MCF 10A (cell line): Measurements from ENCODE around the gene MYOM3. TPM values are rescaled to one million over a fixed set of nuclear protein-coding genes. Genes with fewer than 3 reads are reported as not detected.

ENCODE experiments used
- BruUV-seq: library from RNA; stranded (reverse); fragments of 400-500 nt; replicated peaks from 2 replicates; lab custom pipeline; 2021; lab: Mats Ljungman, UMichigan
- CTCF ChIA-PET: fragments of 300-600 bp; sonication (Branson Sonifier 250); formaldehyde crosslinking; extraction: SDS; loops from one replicate; lab custom pipeline; 2021; ENCODE audit warnings: antibody characterized with exemption, inconsistent platforms; lab: Yijun Ruan, JAX
- POLR2A ChIA-PET: fragments of 300-600, 350-650 bp; sonication (Branson Sonifier 250); formaldehyde crosslinking; extraction: SDS; loops from one replicate; lab custom pipeline; 2020; ENCODE audit warnings: antibody characterized with exemption, inconsistent platforms; lab: Yijun Ruan, JAX
- DNase-seq: peaks from one replicate; pipeline ENCODE4 v3.0.0-alpha.2; 2018; ENCODE audit not compliant: unreplicated experiment
- H3K27ac Mint-ChIP-seq: one replicate; pipeline ENCODE4 v1.8.0; 2022; ENCODE audit warnings: mild to moderate bottlenecking, low read depth, mixed read lengths; ENCODE audit not compliant: unreplicated experiment
- H3K27me3 Mint-ChIP-seq: one replicate; pipeline ENCODE4 v1.8.0; 2022; ENCODE audit warnings: mixed read lengths; ENCODE audit not compliant: insufficient read depth, unreplicated experiment
- H3K36me3 Mint-ChIP-seq: one replicate; pipeline ENCODE4 v1.8.0; 2022; ENCODE audit warnings: mild to moderate bottlenecking, moderate library complexity, mixed read lengths; ENCODE audit not compliant: insufficient read depth, unreplicated experiment
- H3K4me1 Mint-ChIP-seq: one replicate; pipeline ENCODE4 v1.8.0; 2022; ENCODE audit warnings: mixed read lengths; ENCODE audit not compliant: insufficient read depth, unreplicated experiment
- H3K4me3 Mint-ChIP-seq: one replicate; pipeline ENCODE4 v1.8.0; 2022; ENCODE audit warnings: mild to moderate bottlenecking, moderate library complexity, mixed read lengths; ENCODE audit not compliant: unreplicated experiment
- H3K9me3 Mint-ChIP-seq: one replicate; pipeline ENCODE4 v1.8.0; 2022; ENCODE audit warnings: mixed read lengths; ENCODE audit not compliant: unreplicated experiment
- intact Hi-C: fragments of 100-400 bp; cut with micrococcal nuclease; formaldehyde crosslinking; loops from 2 replicates; pipeline ENCODE4 v1.14.1; 2022
- total RNA-seq: library from RNA; stranded (reverse); gene quantifications from 2 replicates; pipeline ENCODE4 v1.2.3, GENCODE V29; 2022
- TF ChIP-seq, protein P1 (sequence below): fragments of 200-600 bp; IDR thresholded peaks from one replicate; pipeline ENCODE4 v1.8.0; 2022; ENCODE audit warnings: antibody characterized with exemption, mild to moderate bottlenecking; ENCODE audit not compliant: unreplicated experiment

The MYOM3 gene
- total RNA-seq, 1 experiment from 2014 or later, result 0.05 TPM

DNA sequence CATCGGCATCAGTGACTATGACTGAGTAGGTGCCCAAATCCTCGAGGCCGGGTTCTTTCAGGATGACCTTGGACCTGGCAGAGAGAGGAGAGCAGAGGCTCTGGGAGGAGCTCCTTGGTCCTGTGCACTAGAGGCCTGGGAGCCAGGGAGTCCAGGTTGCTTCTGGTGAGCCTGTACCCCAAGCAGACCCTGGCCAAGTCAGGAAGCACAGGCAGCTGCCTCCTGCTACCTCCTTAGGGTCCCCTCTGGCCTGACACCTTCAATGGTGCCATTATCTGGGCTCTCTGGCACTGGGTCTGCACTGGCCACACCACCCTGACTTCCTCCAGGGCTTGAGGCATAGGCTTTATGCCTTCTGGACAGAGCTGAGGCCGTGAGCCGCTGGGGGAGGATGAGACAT lies 37.7 kb downstream of the MYOM3 start:
- ChIA-PET POLR2A (no interaction called here), CTCF (interaction anchor here (0.6 to 1.0 kb wide), 4 partner anchors 13 to 317 kb away, joined by 3 to 5 read pairs (median 4); no protein-coding TSS in a partner anchor)
- DNase-seq, result no peak
- H3K9me3 Mint-ChIP-seq, result no peaks in the 10 kb centered on the region
- intact Hi-C loops, result no loop called here
- H3K4me3 Mint-ChIP-seq, result no peak overlapping the region
- no TSS peak for BruUV-seq
- no peaks in the 10 kb centered on the region for H3K36me3 Mint-ChIP-seq
- H3K27me3 Mint-ChIP-seq, result no peaks in the 10 kb centered on the region
- TF ChIP-seq, protein P1, sequence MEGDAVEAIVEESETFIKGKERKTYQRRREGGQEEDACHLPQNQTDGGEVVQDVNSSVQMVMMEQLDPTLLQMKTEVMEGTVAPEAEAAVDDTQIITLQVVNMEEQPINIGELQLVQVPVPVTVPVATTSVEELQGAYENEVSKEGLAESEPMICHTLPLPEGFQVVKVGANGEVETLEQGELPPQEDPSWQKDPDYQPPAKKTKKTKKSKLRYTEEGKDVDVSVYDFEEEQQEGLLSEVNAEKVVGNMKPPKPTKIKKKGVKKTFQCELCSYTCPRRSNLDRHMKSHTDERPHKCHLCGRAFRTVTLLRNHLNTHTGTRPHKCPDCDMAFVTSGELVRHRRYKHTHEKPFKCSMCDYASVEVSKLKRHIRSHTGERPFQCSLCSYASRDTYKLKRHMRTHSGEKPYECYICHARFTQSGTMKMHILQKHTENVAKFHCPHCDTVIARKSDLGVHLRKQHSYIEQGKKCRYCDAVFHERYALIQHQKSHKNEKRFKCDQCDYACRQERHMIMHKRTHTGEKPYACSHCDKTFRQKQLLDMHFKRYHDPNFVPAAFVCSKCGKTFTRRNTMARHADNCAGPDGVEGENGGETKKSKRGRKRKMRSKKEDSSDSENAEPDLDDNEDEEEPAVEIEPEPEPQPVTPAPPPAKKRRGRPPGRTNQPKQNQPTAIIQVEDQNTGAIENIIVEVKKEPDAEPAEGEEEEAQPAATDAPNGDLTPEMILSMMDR, result no peak
- no peaks in the 10 kb centered on the region for H3K4me1 Mint-ChIP-seq
- no peak overlapping the region for H3K27ac Mint-ChIP-seq

DNA sequence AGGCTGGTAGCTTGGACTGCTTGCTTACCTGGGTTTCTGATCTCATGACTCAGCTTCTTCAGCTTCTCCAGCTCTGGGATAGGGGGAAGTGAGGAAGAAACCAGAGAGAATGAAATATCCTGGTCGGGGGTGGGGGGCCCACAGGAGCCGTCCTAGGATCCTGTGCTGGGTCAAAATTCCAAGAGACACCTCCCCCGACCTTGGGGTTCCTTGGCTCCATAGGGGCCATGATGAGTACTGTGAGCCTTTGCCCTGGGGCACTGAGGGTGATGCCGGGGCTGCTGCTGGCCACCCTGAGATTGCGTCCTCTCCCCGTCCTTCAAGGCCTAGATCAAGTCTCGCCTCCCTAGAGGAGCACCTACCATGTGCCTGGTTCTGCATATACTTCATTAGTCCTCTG lies 40.0 kb downstream of the MYOM3 start:
- TF ChIP-seq, protein P1, result no peak
- Mint-ChIP-seq H3K9me3 (no peaks in the 10 kb centered on the region), H3K4me3 (no peak overlapping the region), H3K36me3 (no peaks in the 10 kb centered on the region), H3K4me1 (no peaks in the 10 kb centered on the region), H3K27ac (no peak overlapping the region), H3K27me3 (no peaks in the 10 kb centered on the region)
- DNase-seq, result no peak
- ChIA-PET CTCF (interaction anchor here (0.6 to 2.7 kb wide), 22 partner anchors 11 to 672 kb away, joined by 3 to 37 read pairs (median 4); partner anchors contain the start of gene MYOM3), POLR2A (interaction anchor here (1.2 kb wide), 1 partner anchor 40 kb away, joined by 4 read pairs; the partner anchor contains the start of gene MYOM3)
- intact Hi-C loops, result loop anchor here (1.0 to 2.0 kb wide), 5 partner anchors 40 to 563 kb away; partner anchors contain the start of gene MYOM3
- BruUV-seq, result no TSS peak

DNA sequence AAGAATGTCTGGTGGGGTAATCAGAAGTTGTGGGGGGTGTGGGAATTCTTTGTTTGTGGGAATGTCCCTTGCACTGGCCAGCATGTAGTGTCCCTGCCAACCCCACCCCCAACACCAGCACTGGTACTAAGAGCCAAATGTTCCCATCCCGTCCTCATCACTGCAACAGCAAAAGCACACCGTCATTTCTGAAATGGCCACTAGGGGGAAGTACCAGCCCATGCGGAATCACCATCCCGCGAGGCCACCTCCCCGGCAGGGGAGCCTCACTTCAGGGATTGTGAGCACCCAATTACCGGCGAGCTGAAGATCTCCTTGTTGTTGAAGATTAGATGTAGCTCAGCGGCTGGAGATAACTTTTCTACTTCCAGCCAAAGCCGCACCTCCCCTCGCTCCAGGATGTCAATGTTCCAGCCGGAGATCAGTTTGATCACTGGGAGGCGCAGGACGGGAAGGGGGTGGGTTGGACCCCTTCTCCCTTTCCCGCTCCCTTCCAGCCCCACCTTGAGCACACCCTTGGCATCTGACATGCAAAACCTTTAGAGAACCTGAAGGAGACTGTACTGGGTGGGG lies 41.0 kb downstream of the MYOM3 start:
- H3K27me3 Mint-ChIP-seq, result no peaks in the 10 kb centered on the region
- DNase-seq, result peak; percentile 84
- no peaks in the 10 kb centered on the region for H3K9me3 Mint-ChIP-seq
- TF ChIP-seq, protein P1, result peak; percentile 88
- POLR2A ChIA-PET, result interaction anchor here (0.7 kb wide), 1 partner anchor 46 kb away, joined by 3 read pairs; no protein-coding TSS in a partner anchor
- intact Hi-C loops, result loop anchor here (1.0 to 2.0 kb wide), 5 partner anchors 41 to 564 kb away; partner anchors contain the start of gene MYOM3
- H3K4me1 Mint-ChIP-seq, result peaks cover 3% of the 10 kb centered on the region
- H3K4me3 Mint-ChIP-seq, result no peak overlapping the region
- no TSS peak for BruUV-seq
- H3K27ac Mint-ChIP-seq, result no peak overlapping the region
- no peaks in the 10 kb centered on the region for H3K36me3 Mint-ChIP-seq
- CTCF ChIA-PET, result interaction anchor here (0.6 to 2.7 kb wide), 37 partner anchors 9 to 648 kb away, joined by 3 to 37 read pairs (median 4); partner anchors contain the start of genes GALE and MYOM3

DNA sequence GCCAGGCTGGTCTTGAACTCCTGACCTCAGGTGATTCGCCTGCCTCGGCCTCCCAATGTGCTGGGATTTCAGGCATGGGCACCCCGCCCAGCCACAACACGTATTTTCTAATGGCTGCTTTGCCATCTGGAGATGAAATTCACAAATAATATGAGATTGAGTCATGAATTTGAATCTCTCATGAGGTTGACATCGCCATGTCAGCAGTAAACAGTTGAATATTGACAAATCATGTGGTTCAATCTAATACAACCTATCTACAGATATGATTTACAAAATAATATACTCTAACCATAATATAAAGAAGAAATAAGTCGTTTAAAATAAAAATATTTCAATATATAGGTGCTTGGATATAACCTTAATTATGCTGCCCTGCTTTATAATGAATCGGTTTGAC lies 42.1 kb downstream of the MYOM3 start:
- TF ChIP-seq, protein P1, result no peak
- no peaks in the 10 kb centered on the region for H3K36me3 Mint-ChIP-seq
- H3K4me1 Mint-ChIP-seq, result peaks cover 5% of the 10 kb centered on the region
- intact Hi-C loops, result loop anchor here (2.0 kb wide), 2 partner anchors 129 to 565 kb away; no protein-coding TSS in a partner anchor
- H3K4me3 Mint-ChIP-seq, result no peak overlapping the region
- ChIA-PET POLR2A (interaction anchor here (1.4 kb wide), 1 partner anchor 18 kb away, joined by 3 read pairs; no protein-coding TSS in a partner anchor), CTCF (interaction anchor here (0.6 to 2.7 kb wide), 9 partner anchors 9 to 647 kb away, joined by 3 to 37 read pairs (median 5); partner anchors contain the start of gene MYOM3)
- H3K9me3 Mint-ChIP-seq, result no peaks in the 10 kb centered on the region
- no peaks in the 10 kb centered on the region for H3K27me3 Mint-ChIP-seq
- no TSS peak for BruUV-seq
- DNase-seq, result no peak
- H3K27ac Mint-ChIP-seq, result peak overlapping the region; percentile 19
